Cardiac muscle cell (in vitro differentiated cells and primary cell): Measurements from ENCODE around the gene GOLGA8S. TPM values are rescaled to one million over a fixed set of nuclear protein-coding genes. Genes with fewer than 3 reads are reported as not detected.
"Not testable (repeated sequence)": the region's sequence is repeated elsewhere in the genome, so short reads cannot be mapped to it uniquely, and the experiment has no call there.

Source experiments
- DNase-seq, 2 donors: peaks; one replicate each; pipeline versions ENCODE4 v3.0.0 to v3.0.0-alpha.2; 2010 to 2017; ENCODE audit warnings: low read depth in 1 of 2, low spot score in 1 of 2
- H3K27ac ChIP-seq: fragments of 200-600 bp; sonication (generic); 2 replicates; pipeline ENCODE4 v1.5.1; 2016
- H3K27me3 ChIP-seq: fragments of 200-600 bp; sonication (generic); 2 replicates; pipeline ENCODE4 v1.6.0; 2016; ENCODE audit warnings: control low read depth
- H3K36me3 ChIP-seq: fragments of 200-600 bp; sonication (generic); 2 replicates; pipeline ENCODE4 v1.5.1; 2016; ENCODE audit warnings: control low read depth
- H3K4me1 ChIP-seq: fragments of 200-600 bp; sonication (generic); 2 replicates; pipeline ENCODE4 v1.8.1; 2017; ENCODE audit warnings: low read depth, mild to moderate bottlenecking, mixed run types
- H3K4me3 ChIP-seq: fragments of 200-600 bp; sonication (generic); 2 replicates; pipeline ENCODE4 v1.5.1; 2016; ENCODE audit warnings: mild to moderate bottlenecking
- H3K9me3 ChIP-seq: fragments of 200-600 bp; sonication (generic); 2 replicates; pipeline ENCODE4 v1.5.1; 2017; ENCODE audit warnings: low read depth, mild to moderate bottlenecking, control low read depth
- polyA plus RNA-seq: library from polyadenylated mRNA; unstranded; fragments of >200 nt; fragmentation: Nextera tagmentation; extraction: Ambion mirVana; gene quantifications from 2 replicates; pipeline ENCODE4 v1.2.1, GENCODE V29; 2016
- total RNA-seq: library from RNA; depleted of rRNA; stranded (reverse); fragments of >200 nt; gene quantifications from 2 replicates; pipeline ENCODE4 v1.2.3, GENCODE V29; 2016
- TF ChIP-seq, protein P1 (sequence below): IDR thresholded peaks from 2 replicates; pipeline ENCODE4 v1.5.1; 2012; ENCODE audit warnings: low read depth, mild to moderate bottlenecking, low read length

GOLGA8S gene
- total and polyA plus RNA-seq, 2 experiments from 2014 or later: not detected

- no peaks in the 10 kb centered on the region for H3K36me3 ChIP-seq
- no peak for DNase-seq
These were observed 33.2 kb downstream of the GOLGA8S start for GRCh38 chr15:23387621-23388190.

DNA sequence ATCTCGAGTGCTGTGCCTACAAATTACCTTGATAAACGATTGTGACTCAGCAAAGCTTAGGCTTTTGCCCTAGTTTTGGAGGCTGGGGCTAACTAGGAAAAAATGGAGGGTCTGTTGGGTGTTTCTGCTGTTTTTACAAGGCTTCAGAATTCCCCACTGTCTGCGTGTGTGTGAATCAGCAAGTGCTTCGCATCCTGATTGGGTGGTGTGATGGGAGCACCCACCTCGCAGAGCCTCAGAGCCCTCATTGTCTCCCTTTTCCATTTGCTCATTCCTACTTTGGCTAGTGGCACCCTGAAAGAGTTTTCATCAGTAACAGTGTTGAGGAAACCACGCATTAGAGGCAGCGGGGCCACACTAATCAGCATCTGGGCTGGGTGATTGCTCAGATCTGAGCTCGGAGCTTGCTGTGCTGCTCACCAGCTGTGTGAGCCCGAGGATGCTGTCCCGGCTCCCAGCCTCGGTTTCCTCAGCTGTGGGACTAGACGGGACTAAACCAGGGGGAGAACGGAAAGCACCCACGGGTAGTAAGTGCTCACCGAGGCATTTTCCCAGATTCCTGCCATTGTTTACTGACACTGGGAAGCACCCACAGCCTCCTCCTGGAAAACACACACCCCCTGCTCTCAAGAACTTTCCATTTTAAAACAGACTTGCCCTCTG, 40.6 kb downstream of the GOLGA8S start:
- H3K4me3 ChIP-seq: no peak overlapping the region
- no peaks in the 10 kb centered on the region for H3K4me1 ChIP-seq

More at GRCh38 chr15:23387621-23388190, 33.2 kb downstream of the GOLGA8S start:
- TF ChIP-seq, protein P1, sequence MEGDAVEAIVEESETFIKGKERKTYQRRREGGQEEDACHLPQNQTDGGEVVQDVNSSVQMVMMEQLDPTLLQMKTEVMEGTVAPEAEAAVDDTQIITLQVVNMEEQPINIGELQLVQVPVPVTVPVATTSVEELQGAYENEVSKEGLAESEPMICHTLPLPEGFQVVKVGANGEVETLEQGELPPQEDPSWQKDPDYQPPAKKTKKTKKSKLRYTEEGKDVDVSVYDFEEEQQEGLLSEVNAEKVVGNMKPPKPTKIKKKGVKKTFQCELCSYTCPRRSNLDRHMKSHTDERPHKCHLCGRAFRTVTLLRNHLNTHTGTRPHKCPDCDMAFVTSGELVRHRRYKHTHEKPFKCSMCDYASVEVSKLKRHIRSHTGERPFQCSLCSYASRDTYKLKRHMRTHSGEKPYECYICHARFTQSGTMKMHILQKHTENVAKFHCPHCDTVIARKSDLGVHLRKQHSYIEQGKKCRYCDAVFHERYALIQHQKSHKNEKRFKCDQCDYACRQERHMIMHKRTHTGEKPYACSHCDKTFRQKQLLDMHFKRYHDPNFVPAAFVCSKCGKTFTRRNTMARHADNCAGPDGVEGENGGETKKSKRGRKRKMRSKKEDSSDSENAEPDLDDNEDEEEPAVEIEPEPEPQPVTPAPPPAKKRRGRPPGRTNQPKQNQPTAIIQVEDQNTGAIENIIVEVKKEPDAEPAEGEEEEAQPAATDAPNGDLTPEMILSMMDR: no peak
- no peak overlapping the region for H3K27ac ChIP-seq
- no peaks in the 10 kb centered on the region for H3K9me3 ChIP-seq
- H3K27me3 ChIP-seq: no peaks in the 10 kb centered on the region
- H3K4me3 ChIP-seq: no peak overlapping the region
- no peaks in the 10 kb centered on the region for H3K4me1 ChIP-seq

GRCh38 chr15:23395832-23396231, 41.3 kb downstream of the GOLGA8S start:
- Histone ChIP-seq H3K27me3 (no peaks in the 10 kb centered on the region), H3K27ac (no peak overlapping the region), H3K4me3 (no peak overlapping the region), H3K9me3 (no peaks in the 10 kb centered on the region), H3K36me3 (no peaks in the 10 kb centered on the region), H3K4me1 (no peaks in the 10 kb centered on the region)
- DNase-seq: no peak
- TF ChIP-seq, protein P1: no peak

More for the DNA sequence above, 40.6 kb downstream of the GOLGA8S start:
- no peaks in the 10 kb centered on the region for H3K36me3 ChIP-seq
- H3K9me3 ChIP-seq: no peaks in the 10 kb centered on the region
- TF ChIP-seq, protein P1: no peak
- no peak overlapping the region for H3K27ac ChIP-seq
- no peaks in the 10 kb centered on the region for H3K27me3 ChIP-seq
- no peak for DNase-seq

DNA sequence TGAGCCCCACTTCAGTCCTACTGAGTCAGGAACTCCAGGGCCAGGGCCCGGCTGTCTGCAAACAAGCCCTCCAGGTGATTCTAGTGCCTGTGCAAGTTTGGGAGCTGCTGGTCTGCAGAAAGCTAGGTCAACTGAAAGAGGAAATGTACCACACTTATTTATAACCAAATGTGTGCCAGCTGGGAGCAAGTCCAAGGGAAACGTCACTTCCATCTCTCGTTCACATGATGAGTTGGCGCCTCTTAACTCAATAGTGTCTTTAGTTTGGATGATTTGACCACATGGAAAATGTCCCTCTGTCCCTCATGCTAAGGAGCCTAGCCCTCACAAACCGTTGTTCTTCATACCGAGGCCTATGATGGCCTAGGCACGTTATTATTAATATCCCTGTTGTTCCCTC, 43.2 kb downstream of the GOLGA8S start:
- Histone ChIP-seq H3K4me3 (no peak overlapping the region), H3K4me1 (no peaks in the 10 kb centered on the region), H3K36me3 (no peaks in the 10 kb centered on the region), H3K9me3 (no peaks in the 10 kb centered on the region), H3K27ac (no peak overlapping the region), H3K27me3 (no peaks in the 10 kb centered on the region)
- no peak for DNase-seq
- TF ChIP-seq, protein P1: no peak

GRCh38 chr15:23398357-23398756, 43.8 kb downstream of the GOLGA8S start:
- not testable (repeated sequence) for H3K36me3 ChIP-seq, H3K27me3 ChIP-seq, H3K4me1 ChIP-seq, DNase-seq, H3K4me3 ChIP-seq, H3K27ac ChIP-seq, H3K9me3 ChIP-seq

GRCh38 chr15:23399207-23399606, 44.7 kb downstream of the GOLGA8S start:
- H3K4me3 ChIP-seq: not testable (repeated sequence)

More at GRCh38 chr15:23399207-23399606, 44.7 kb downstream of the GOLGA8S start:
- not testable (repeated sequence) for H3K27ac ChIP-seq, H3K4me1 ChIP-seq, H3K36me3 ChIP-seq, H3K9me3 ChIP-seq, DNase-seq, H3K27me3 ChIP-seq
